Glutamatergic neuron (in vitro differentiated cells): ENCODE results near the gene CBX6. TPM values are rescaled to one million over a fixed set of nuclear protein-coding genes. Genes with fewer than 3 reads are reported as not detected.

ENCODE experiments used
- DNase-seq: peaks from one replicate; pipeline ENCODE4 v3.0.0; 2022
- H3K27ac Mint-ChIP-seq: one replicate; pipeline ENCODE4 v1.8.0; 2020; ENCODE audit warnings: mild to moderate bottlenecking, mixed read lengths, inconsistent platforms; ENCODE audit not compliant: unreplicated experiment
- H3K27me3 Mint-ChIP-seq: one replicate; pipeline ENCODE4 v1.8.0; 2020; ENCODE audit warnings: mild to moderate bottlenecking, moderate library complexity, mixed read lengths, inconsistent platforms; ENCODE audit not compliant: unreplicated experiment
- H3K36me3 Mint-ChIP-seq: one replicate; pipeline ENCODE4 v1.8.0; 2020; ENCODE audit warnings: mild to moderate bottlenecking, mixed read lengths, inconsistent platforms; ENCODE audit not compliant: unreplicated experiment
- H3K4me1 Mint-ChIP-seq: one replicate; pipeline ENCODE4 v1.8.0; 2020; ENCODE audit warnings: mild to moderate bottlenecking, low read depth, mixed read lengths, inconsistent platforms; ENCODE audit not compliant: unreplicated experiment
- H3K4me3 Mint-ChIP-seq: one replicate; pipeline ENCODE4 v1.8.0; 2020; ENCODE audit warnings: mild to moderate bottlenecking, mixed read lengths, inconsistent platforms; ENCODE audit not compliant: unreplicated experiment
- H3K9me3 Mint-ChIP-seq: one replicate; pipeline ENCODE4 v1.8.0; 2020; ENCODE audit warnings: mild to moderate bottlenecking, moderate library complexity, mixed read lengths, inconsistent platforms; ENCODE audit not compliant: unreplicated experiment
- total RNA-seq: library from RNA; stranded (reverse); fragmentation: NEBNext Ultra II Directional; extraction: Animal tissue kit (Norgen Biotek cat#: 25700); gene quantifications from one replicate; pipeline ENCODE4 v1.2.1, GENCODE V29; 2021; ENCODE audit not compliant: unreplicated experiment
- TF ChIP-seq, protein P1 (sequence below): fragments of 200-600 bp; sonication (generic); IDR thresholded peaks from one replicate; pipeline ENCODE4 v1.5.0; 2021; ENCODE audit not compliant: partially characterized antibody, unreplicated experiment

Gene CBX6
- total RNA-seq, 1 donor from 2014 or later, result 27.6 TPM

DNA sequence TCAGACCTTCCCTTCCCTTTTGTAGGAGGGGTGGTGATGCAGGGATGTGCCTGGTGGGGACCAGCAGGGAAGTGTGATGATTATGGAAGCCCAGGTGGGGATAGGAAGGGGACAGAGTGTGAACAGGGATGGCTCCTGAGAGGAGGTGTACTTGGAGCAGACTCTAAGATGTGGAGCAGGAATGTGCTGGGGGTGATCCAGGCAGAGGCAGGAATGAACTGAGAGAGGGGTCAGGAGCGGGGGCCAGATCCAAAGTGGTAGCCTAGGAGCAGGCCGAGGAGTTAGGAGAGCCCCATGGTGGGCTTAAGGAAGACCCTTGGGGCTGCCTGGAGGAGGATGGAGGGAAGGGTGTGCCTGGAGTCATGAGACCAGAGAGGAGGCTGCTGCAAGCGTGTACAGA lies 31.9 kb downstream of the CBX6 start:
- Mint-ChIP-seq H3K27me3 (peaks cover 19% of the 10 kb centered on the region), H3K27ac (peak overlapping the region; percentile 39), H3K36me3 (no peaks in the 10 kb centered on the region), H3K9me3 (peaks cover 10% of the 10 kb centered on the region), H3K4me1 (peaks cover 8% of the 10 kb centered on the region), H3K4me3 (peak overlapping the region; percentile 56)
- TF ChIP-seq, protein P1, sequence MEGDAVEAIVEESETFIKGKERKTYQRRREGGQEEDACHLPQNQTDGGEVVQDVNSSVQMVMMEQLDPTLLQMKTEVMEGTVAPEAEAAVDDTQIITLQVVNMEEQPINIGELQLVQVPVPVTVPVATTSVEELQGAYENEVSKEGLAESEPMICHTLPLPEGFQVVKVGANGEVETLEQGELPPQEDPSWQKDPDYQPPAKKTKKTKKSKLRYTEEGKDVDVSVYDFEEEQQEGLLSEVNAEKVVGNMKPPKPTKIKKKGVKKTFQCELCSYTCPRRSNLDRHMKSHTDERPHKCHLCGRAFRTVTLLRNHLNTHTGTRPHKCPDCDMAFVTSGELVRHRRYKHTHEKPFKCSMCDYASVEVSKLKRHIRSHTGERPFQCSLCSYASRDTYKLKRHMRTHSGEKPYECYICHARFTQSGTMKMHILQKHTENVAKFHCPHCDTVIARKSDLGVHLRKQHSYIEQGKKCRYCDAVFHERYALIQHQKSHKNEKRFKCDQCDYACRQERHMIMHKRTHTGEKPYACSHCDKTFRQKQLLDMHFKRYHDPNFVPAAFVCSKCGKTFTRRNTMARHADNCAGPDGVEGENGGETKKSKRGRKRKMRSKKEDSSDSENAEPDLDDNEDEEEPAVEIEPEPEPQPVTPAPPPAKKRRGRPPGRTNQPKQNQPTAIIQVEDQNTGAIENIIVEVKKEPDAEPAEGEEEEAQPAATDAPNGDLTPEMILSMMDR, result no peak
- no peak for DNase-seq

DNA sequence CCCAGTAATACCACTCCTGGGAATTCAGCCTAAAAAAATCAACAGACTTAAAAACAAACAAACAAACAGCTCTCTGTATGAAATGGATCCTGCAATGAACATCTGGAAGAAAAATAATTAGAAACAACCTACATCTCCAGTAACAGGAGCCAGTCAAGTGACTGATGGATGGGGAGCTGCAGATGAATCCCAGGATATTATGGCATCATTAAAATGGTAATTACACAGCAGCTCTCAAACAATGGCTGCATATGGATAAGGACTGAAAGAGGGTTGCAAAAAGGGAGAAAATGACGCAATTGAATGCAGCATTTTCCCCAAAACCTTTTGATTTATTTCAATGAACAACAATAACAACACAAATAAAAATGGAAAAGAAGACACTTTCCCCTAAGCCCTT lies 32.3 kb downstream of the CBX6 start:
- Mint-ChIP-seq H3K9me3 (peaks cover 10% of the 10 kb centered on the region), H3K36me3 (no peaks in the 10 kb centered on the region), H3K27me3 (peaks cover 19% of the 10 kb centered on the region), H3K27ac (peak overlapping the region; percentile 39), H3K4me3 (no peak overlapping the region), H3K4me1 (peaks cover 8% of the 10 kb centered on the region)
- no peak for DNase-seq
- TF ChIP-seq, protein P1, result no peak

DNA sequence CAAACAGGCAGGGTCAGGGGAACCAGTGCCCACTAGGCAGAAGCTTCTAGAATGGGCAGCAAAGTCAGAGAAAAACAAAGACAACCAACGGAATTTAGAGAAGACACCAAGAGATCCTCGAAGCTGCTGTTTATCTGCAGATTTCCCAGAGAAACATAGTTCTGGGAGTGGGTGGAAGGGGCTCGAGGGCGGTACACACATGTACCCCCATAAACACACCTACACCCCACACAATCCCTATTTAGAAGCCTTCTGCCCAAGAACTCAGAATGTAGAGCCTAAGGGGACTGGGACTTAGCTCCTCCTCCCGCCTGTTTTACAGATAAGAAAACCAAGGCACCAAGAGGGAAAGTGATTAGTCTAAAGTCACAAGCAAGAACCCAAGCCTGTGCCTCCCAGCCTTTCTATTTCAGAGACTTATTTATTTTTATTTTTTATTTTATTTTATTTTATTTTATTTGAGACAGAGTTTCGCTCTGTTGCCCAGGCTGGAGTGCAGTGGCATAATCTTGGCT lies 34.5 kb downstream of the CBX6 start:
- no peak overlapping the region for H3K27ac Mint-ChIP-seq
- no peak for DNase-seq
- TF ChIP-seq, protein P1, result no peak
- peaks cover 5% of the 10 kb centered on the region for H3K9me3 Mint-ChIP-seq
- H3K36me3 Mint-ChIP-seq, result no peaks in the 10 kb centered on the region
- H3K4me3 Mint-ChIP-seq, result no peak overlapping the region
- peaks cover 13% of the 10 kb centered on the region for H3K4me1 Mint-ChIP-seq
- peaks cover 14% of the 10 kb centered on the region for H3K27me3 Mint-ChIP-seq

DNA sequence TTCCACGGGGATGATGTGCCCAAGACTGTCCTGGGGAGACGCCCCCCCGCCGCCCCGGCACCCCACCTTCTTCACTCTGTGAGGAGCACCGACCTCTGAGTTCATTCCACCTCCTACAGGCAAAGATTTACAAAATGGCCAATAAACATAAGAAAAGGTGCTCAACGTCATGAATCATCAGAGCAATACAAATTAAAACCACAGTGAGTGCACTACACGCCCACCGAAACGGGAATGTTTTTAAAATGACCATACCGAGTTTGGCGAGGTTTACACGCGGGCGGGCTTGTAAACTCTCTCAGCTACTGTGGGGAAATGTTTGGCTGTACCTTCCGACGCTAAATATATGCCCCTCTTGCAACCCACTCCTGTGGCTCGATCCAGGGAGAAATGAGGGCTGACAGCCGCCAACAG lies 36.1 kb downstream of the CBX6 start:
- peaks cover 10% of the 10 kb centered on the region for H3K27me3 Mint-ChIP-seq
- H3K36me3 Mint-ChIP-seq, result no peaks in the 10 kb centered on the region
- TF ChIP-seq, protein P1, result no peak
- DNase-seq, result no peak
- peaks cover 13% of the 10 kb centered on the region for H3K4me1 Mint-ChIP-seq
- no peak overlapping the region for H3K27ac Mint-ChIP-seq
- H3K9me3 Mint-ChIP-seq, result peaks cover 4% of the 10 kb centered on the region
- no peak overlapping the region for H3K4me3 Mint-ChIP-seq

DNA sequence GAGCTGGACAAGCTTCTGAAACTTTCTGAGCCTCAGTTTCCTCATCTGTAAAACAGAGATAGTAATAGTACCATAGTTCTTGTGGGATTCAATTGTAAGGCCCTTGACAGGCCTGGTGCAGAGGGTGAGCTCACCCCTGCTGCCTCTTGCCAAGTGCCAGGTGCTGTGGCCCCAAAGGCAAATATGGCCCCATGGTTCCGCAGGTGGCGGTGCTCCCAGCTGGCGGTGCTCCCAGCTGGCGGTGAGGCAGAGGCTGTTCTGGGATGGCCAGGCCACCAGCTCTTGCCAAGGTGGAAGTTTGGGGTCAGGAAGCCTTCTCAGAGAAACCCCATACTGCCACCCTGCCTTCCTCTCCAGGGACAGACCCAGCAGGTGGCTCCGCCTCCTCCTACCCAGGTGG lies 37.0 kb downstream of the CBX6 start:
- no peak for DNase-seq
- H3K27me3 Mint-ChIP-seq, result peaks cover 4% of the 10 kb centered on the region
- no peaks in the 10 kb centered on the region for H3K36me3 Mint-ChIP-seq
- H3K9me3 Mint-ChIP-seq, result peaks cover 2% of the 10 kb centered on the region
- H3K27ac Mint-ChIP-seq, result no peak overlapping the region
- H3K4me1 Mint-ChIP-seq, result peaks cover 10% of the 10 kb centered on the region
- TF ChIP-seq, protein P1, result no peak
- no peak overlapping the region for H3K4me3 Mint-ChIP-seq
